DOHH2 (cell line): ENCODE results near the gene SOX9.

Experiments
- CTCF ChIP-seq: fragments of 200-600 bp; sonication (generic); IDR thresholded peaks from one replicate; pipeline ENCODE4 v1.5.1; 2014; ENCODE audit warnings: antibody characterized with exemption, mild to moderate bottlenecking, low read depth, low read length; ENCODE audit not compliant: poor library complexity, severe bottlenecking
- EZH2phosphoT487 ChIP-seq: fragments of 200-600 bp; sonication (generic); IDR thresholded peaks from 2 replicates; pipeline ENCODE4 v1.6.1; 2017; ENCODE audit warnings: borderline replicate concordance, mild to moderate bottlenecking, antibody characterized with exemption, low read length, moderate library complexity, mixed read lengths

- TF ChIP-seq CTCF (no peak), EZH2phosphoT487 (no peak)
Measured at GRCh38 chr17:72146371-72146770, 25.6 kb downstream of the SOX9 start.
